ENCODE results near the gene PPP1CC. TPM values are rescaled to one million over a fixed set of nuclear protein-coding genes. Genes with fewer than 3 reads are reported as not detected.
"Not testable (repeated sequence)": the region's sequence is repeated elsewhere in the genome, so short reads cannot be mapped to it uniquely, and the experiment has no call there.

PPP1CC gene
- total RNA-seq, 3 donors from 2014 or later (not counting 1 experiment from before 2014, with no cell fraction given), result 114 to 121 (median 117) TPM

DNA sequence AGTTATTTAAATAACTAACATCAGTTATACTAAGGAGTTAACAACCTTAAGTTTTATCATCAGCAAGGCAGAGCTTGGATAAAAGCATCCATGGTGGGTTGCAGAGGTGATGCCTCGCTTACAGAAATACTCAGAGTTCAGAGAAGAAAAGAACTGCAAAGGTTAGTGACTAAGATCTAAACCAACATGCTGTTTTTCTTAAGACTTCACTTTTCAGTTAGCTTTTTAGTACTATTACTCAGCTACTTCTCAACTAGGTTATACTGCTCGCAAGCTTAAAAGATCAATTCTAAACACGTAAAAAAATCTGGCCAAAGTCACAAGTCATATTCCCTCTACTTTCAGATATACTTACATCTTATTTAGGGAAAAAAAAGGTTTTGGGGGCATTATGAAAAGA lies 2.8 kb downstream of the PPP1CC start:
- H3K9me3 ChIP-seq (ENCODE audit: control insufficient read depth, insufficient read depth, low read length), result no peaks in the 10 kb centered on the region
- no peak overlapping the region for H3K4me3 ChIP-seq (ENCODE audit: low read length)
- ATAC-seq (no peak), DNase-seq (no peak)
- no peaks in the 10 kb centered on the region for H3K27me3 ChIP-seq (ENCODE audit: control insufficient read depth, insufficient read depth, low read length)
- Mint-ChIP-seq H3K27me3 (ENCODE audit: low read depth in 2 of 2) (no peaks in the 10 kb centered on the region), H3K9me3 (no peaks in the 10 kb centered on the region), H3K4me3 (peak overlapping the region; percentile 70), H3K27ac (peak overlapping the region; percentile 95 to 96), H3K36me3 (peaks cover 7% of the 10 kb centered on the region), H3K4me1 (peaks cover 57 to 69% of the 10 kb centered on the region in 2 donors)
- 73% methylated on average over 2 of the region's 3 CpGs for WGBS (ENCODE audit: insufficient coverage)
- peaks cover 26% of the 10 kb centered on the region for H3K4me1 ChIP-seq (ENCODE audit: control insufficient read depth, insufficient read depth, low read length)
- intact Hi-C loops (cut with micrococcal nuclease), result loop anchor here (5.0 kb wide), 1 partner anchor 273 kb away; the partner anchor contains the start of genes FAM216A and GPN3
- peaks cover 4% of the 10 kb centered on the region for H3K36me3 ChIP-seq (ENCODE audit: control insufficient read depth, insufficient read depth, low read length)
- H3K27ac ChIP-seq (ENCODE audit: low read length), result no peak overlapping the region
- TF ChIP-seq CTCF (IDR thresholded peaks at IDR 0.05), result no peak

DNA sequence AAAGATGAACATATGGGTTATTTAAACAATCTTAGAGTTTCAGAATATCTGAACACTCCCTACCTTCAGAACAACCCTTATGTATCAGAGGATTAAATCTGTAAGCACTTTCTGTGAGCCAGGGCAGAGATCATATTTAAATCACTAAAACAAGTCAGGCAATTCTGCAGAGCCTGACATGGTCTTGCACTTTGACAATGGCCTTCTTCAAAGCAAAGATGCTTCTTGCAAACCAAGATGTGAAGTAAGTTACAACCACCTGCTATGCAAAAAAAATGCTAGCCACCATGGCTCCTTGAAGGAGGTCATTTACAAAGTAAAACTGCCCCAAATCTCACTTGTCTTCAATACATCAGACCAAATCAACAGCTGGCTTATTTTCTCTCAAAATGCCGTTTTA lies 3.2 kb downstream of the PPP1CC start:
- Histone ChIP-seq H3K27me3 (ENCODE audit: control insufficient read depth, insufficient read depth, low read length) (no peaks in the 10 kb centered on the region), H3K4me3 (ENCODE audit: low read length) (no peak overlapping the region), H3K4me1 (ENCODE audit: control insufficient read depth, insufficient read depth, low read length) (peaks cover 26% of the 10 kb centered on the region), H3K9me3 (ENCODE audit: control insufficient read depth, insufficient read depth, low read length) (no peaks in the 10 kb centered on the region), H3K27ac (ENCODE audit: low read length) (no peak overlapping the region), H3K36me3 (ENCODE audit: control insufficient read depth, insufficient read depth, low read length) (peaks cover 4% of the 10 kb centered on the region)
- DNase-seq (no peak), ATAC-seq (no peak)
- peak overlapping the region; percentile 70 for H3K4me3 Mint-ChIP-seq
- WGBS (ENCODE audit: insufficient coverage), result no CpG with 5 or more reads among the region's 1 CpG
- TF ChIP-seq CTCF (IDR thresholded peaks at IDR 0.05), result no peak
- peaks cover 57 to 69% of the 10 kb centered on the region in 2 donors for H3K4me1 Mint-ChIP-seq
- no peaks in the 10 kb centered on the region for H3K27me3 Mint-ChIP-seq (ENCODE audit: low read depth in 2 of 2)
- H3K36me3 Mint-ChIP-seq, result peaks cover 7% of the 10 kb centered on the region
- peak overlapping the region; percentile 95 to 96 for H3K27ac Mint-ChIP-seq
- intact Hi-C loops (cut with micrococcal nuclease), result no loop called here
- no peaks in the 10 kb centered on the region for H3K9me3 Mint-ChIP-seq

DNA sequence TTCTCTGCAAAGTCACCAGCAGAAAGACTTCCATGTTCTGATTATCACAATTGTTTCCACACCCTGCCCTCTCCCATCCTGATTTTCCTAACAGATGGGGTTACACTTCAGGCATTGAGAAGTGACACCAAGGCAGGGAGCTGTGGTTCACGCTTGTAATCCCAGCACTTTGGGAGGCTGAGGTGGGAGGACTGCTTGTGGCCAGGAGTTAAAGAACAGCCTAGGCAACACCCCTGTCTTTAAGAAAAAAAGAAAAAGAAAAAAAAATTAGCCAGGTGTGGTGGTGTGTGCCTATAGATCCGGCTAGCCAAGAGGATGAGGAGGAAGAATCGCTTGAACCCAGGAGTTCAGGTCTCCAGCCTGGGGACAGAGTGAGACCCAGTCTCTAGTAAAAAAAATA lies 5.2 kb downstream of the PPP1CC start:
- Mint-ChIP-seq H3K4me3 (peak overlapping the region; percentile 61), H3K27ac (peak overlapping the region; percentile 76 to 78), H3K27me3 (ENCODE audit: low read depth in 2 of 2) (no peaks in the 10 kb centered on the region), H3K4me1 (peaks cover 62 to 67% of the 10 kb centered on the region in 2 donors), H3K9me3 (no peaks in the 10 kb centered on the region), H3K36me3 (peaks cover 7% of the 10 kb centered on the region)
- no peak for TF ChIP-seq CTCF (IDR thresholded peaks at IDR 0.05)
- 51% methylated on average over 3 of the region's 3 CpGs for WGBS (ENCODE audit: insufficient coverage)
- intact Hi-C loops (cut with micrococcal nuclease), result no loop called here
- no peak overlapping the region for H3K27ac ChIP-seq (ENCODE audit: low read length)
- H3K27me3 ChIP-seq (ENCODE audit: control insufficient read depth, insufficient read depth, low read length), result no peaks in the 10 kb centered on the region
- H3K36me3 ChIP-seq (ENCODE audit: control insufficient read depth, insufficient read depth, low read length), result peaks cover 8% of the 10 kb centered on the region
- DNase-seq, result peak in 1 of 2 donors; percentile 23
- no peaks in the 10 kb centered on the region for H3K9me3 ChIP-seq (ENCODE audit: control insufficient read depth, insufficient read depth, low read length)
- H3K4me3 ChIP-seq (ENCODE audit: low read length), result no peak overlapping the region
- no peak for ATAC-seq
- peaks cover 21% of the 10 kb centered on the region for H3K4me1 ChIP-seq (ENCODE audit: control insufficient read depth, insufficient read depth, low read length)

- H3K4me3 ChIP-seq (ENCODE audit: low read length); ATAC-seq; H3K9me3 Mint-ChIP-seq; DNase-seq; intact Hi-C loops (cut with micrococcal nuclease); H3K9me3 ChIP-seq (ENCODE audit: control insufficient read depth, insufficient read depth, low read length); H3K36me3 Mint-ChIP-seq; H3K27ac ChIP-seq (ENCODE audit: low read length); H3K27me3 ChIP-seq (ENCODE audit: control insufficient read depth, insufficient read depth, low read length); H3K27me3 Mint-ChIP-seq (ENCODE audit: low read depth in 2 of 2); H3K36me3 ChIP-seq (ENCODE audit: control insufficient read depth, insufficient read depth, low read length): not testable (repeated sequence)
- Mint-ChIP-seq H3K27ac (peak overlapping the region; percentile 76 to 78), H3K4me3 (peak overlapping the region; percentile 17), H3K4me1 (peaks cover 66 to 71% of the 10 kb centered on the region in 2 donors)
- WGBS (ENCODE audit: insufficient coverage), result 53% methylated on average over 5 of the region's 5 CpGs
- H3K4me1 ChIP-seq (ENCODE audit: control insufficient read depth, insufficient read depth, low read length), result peaks cover 21% of the 10 kb centered on the region
Measured at GRCh38 chr12:110737016-110737415, 5.7 kb downstream of the PPP1CC start.

Measured in natural killer cell (primary cell).